K562 (cell line): Measurements from ENCODE around the gene MRPL10. TPM values are rescaled to one million over a fixed set of nuclear protein-coding genes. Genes with fewer than 3 reads are reported as not detected.

ENCODE experiments used
- EWSR1 ChIP-seq: fragments of 450-650 bp; IDR thresholded peaks from 2 replicates; pipeline ENCODE4 v1.6.1; 2018; ENCODE audit warnings: borderline replicate concordance, mild to moderate bottlenecking, low read depth, moderate library complexity; ENCODE audit not compliant: partially characterized antibody
- FOXA1 ChIP-seq: fragments of 450-650 bp; IDR thresholded peaks from 2 replicates; pipeline ENCODE4 v1.6.1; 2016; ENCODE audit warnings: mild to moderate bottlenecking, borderline replicate concordance
- MEF2D ChIP-seq: conservative IDR thresholded peaks from 2 replicates; pipeline ENCODE4 v1.6.1; 2016; ENCODE audit warnings: low read depth, missing genetic modification characterization, missing compliant biosample characterization
- MLLT1 ChIP-seq, 2 experiments: fragments of 450-650 bp; IDR thresholded peaks; 2 replicates each; pipeline ENCODE4 v1.6.1; 2016
- NR1H2 ChIP-seq: sonication (generic); formaldehyde crosslinking; IDR thresholded peaks from 2 replicates; pipeline ENCODE4 v1.4.0; 2020; ENCODE audit warnings: mild to moderate bottlenecking, missing genetic modification reagents
- TGIF2 ChIP-seq: sonication (generic); formaldehyde crosslinking; IDR thresholded peaks from 2 replicates; pipeline ENCODE4 v1.8.1; 2022; ENCODE audit warnings: mild to moderate bottlenecking, missing genetic modification reagents, moderate library complexity
- TRIM24 ChIP-seq, 2 experiments: fragments of 450-650 bp; IDR thresholded peaks; 2 replicates each; pipeline ENCODE4 v1.6.1; 2016
- ZFX ChIP-seq: sonication (generic); formaldehyde crosslinking; IDR thresholded peaks from 2 replicates; pipeline ENCODE4 v1.8.0; 2022; ENCODE audit warnings: mild to moderate bottlenecking, missing genetic modification reagents, moderate library complexity
- ZNF311 ChIP-seq: fragments of 250-450 bp; sonication (Bioruptor Pico); IDR thresholded peaks from 2 replicates; pipeline ENCODE4 v1.4.0; 2020; ENCODE audit warnings: mild to moderate bottlenecking, moderate library complexity
- ZNF518B ChIP-seq: fragments of 250-450 bp; sonication (Bioruptor Pico); IDR thresholded peaks from 2 replicates; pipeline ENCODE4 v1.5.0; 2021; ENCODE audit warnings: mild to moderate bottlenecking, moderate library complexity
- ZNF561 ChIP-seq: fragments of 450-650 bp; formaldehyde crosslinking; conservative IDR thresholded peaks from 2 replicates; pipeline ENCODE4 v1.4.0; 2020; ENCODE audit warnings: mild to moderate bottlenecking, moderate library complexity
- ZNF77 ChIP-seq: fragments of 250-450 bp; sonication (Bioruptor Pico); IDR thresholded peaks from 2 replicates; pipeline ENCODE4 v1.5.0; 2020
- polyA plus RNA-seq, 8 experiments: library from polyadenylated mRNA; depleted of rRNA in 4 of 8; stranded (reverse) in 5 of 8; unstranded in 3 of 8; fragments of >200 nt; fragmentation: Nextera tagmentation in 2 of 8; fragmentation: Illumina TruSeq in 1 of 8; extraction: Ambion mirVana in 2 of 8; extraction: Trizol in 1 of 8; gene quantifications; 2 replicates each; pipeline versions ENCODE4 v1.2.1 to v1.2.3, GENCODE V29; 2011 to 2014; ENCODE audit warnings: inconsistent platforms in 1 of 8, missing spikeins in 1 of 8
- total RNA-seq, 7 experiments: library from RNA; depleted of rRNA in 6 of 7; stranded (reverse); fragments of >200 nt in 6 of 7; fragmentation: Illumina TruSeq in 2 of 7; extraction: Trizol in 2 of 7; gene quantifications; 2 replicates each; pipeline versions ENCODE4 v1.2.1 to v1.2.3, GENCODE V29; 2011 to 2021; ENCODE audit warnings: low replicate concordance in 1 of 7
- TF ChIP-seq, protein P1 (sequence below): fragments of 450-650 bp; IDR thresholded peaks from 2 replicates; pipeline ENCODE4 v1.6.1; 2017; ENCODE audit warnings: antibody characterized with exemption
- TF ChIP-seq, protein P2 (sequence below): fragments of 450-650 bp; IDR thresholded peaks from 2 replicates; pipeline ENCODE4 v1.6.1; 2016; ENCODE audit warnings: missing biosample characterization, missing genetic modification characterization
- TF ChIP-seq, protein P3 (sequence below), 2 experiments: IDR thresholded peaks in 1 of 2; conservative IDR thresholded peaks in 1 of 2; 2 replicates each; pipeline ENCODE4 v1.6.1; 2016; ENCODE audit warnings: low read depth in 2 of 2, mild to moderate bottlenecking in 1 of 2, missing compliant biosample characterization in 1 of 2, missing genetic modification characterization in 1 of 2, moderate library complexity in 1 of 2

MRPL10 gene
- total and polyA plus RNA-seq, 9 of the 15 experiments (the other 6 are each of a cell fraction or from before 2014, with no cell fraction given), result 27.8 to 105 (median 67.3) TPM

- TF ChIP-seq ZNF518B (CRISPR knock-in tag), result no peak
- TF ChIP-seq NR1H2 (CRISPR knock-in tag), result no peak
- TF ChIP-seq MLLT1 (IDR thresholded peaks at IDR 0.05), result no peak
- TF ChIP-seq ZNF77 (CRISPR knock-in tag), result no peak
- TF ChIP-seq ZNF561 (CRISPR knock-in tag), result no peak
- no peak for TF ChIP-seq TGIF2
- TF ChIP-seq, protein P1, sequence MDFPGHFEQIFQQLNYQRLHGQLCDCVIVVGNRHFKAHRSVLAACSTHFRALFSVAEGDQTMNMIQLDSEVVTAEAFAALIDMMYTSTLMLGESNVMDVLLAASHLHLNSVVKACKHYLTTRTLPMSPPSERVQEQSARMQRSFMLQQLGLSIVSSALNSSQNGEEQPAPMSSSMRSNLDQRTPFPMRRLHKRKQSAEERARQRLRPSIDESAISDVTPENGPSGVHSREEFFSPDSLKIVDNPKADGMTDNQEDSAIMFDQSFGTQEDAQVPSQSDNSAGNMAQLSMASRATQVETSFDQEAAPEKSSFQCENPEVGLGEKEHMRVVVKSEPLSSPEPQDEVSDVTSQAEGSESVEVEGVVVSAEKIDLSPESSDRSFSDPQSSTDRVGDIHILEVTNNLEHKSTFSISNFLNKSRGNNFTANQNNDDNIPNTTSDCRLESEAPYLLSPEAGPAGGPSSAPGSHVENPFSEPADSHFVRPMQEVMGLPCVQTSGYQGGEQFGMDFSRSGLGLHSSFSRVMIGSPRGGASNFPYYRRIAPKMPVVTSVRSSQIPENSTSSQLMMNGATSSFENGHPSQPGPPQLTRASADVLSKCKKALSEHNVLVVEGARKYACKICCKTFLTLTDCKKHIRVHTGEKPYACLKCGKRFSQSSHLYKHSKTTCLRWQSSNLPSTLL, result no peak
- peak; percentile 49 for TF ChIP-seq ZFX
- 0 out of 4 replicates have a peak, but pooled peaks of 1 of the 2 experiments have one; percentile 43 for TF ChIP-seq TRIM24 (IDR thresholded peaks at IDR 0.05)
- TF ChIP-seq, protein P2, sequence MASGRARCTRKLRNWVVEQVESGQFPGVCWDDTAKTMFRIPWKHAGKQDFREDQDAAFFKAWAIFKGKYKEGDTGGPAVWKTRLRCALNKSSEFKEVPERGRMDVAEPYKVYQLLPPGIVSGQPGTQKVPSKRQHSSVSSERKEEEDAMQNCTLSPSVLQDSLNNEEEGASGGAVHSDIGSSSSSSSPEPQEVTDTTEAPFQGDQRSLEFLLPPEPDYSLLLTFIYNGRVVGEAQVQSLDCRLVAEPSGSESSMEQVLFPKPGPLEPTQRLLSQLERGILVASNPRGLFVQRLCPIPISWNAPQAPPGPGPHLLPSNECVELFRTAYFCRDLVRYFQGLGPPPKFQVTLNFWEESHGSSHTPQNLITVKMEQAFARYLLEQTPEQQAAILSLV (tag), result no peak
- no peak for TF ChIP-seq ZNF311 (CRISPR knock-in tag)
- TF ChIP-seq, protein P3, sequence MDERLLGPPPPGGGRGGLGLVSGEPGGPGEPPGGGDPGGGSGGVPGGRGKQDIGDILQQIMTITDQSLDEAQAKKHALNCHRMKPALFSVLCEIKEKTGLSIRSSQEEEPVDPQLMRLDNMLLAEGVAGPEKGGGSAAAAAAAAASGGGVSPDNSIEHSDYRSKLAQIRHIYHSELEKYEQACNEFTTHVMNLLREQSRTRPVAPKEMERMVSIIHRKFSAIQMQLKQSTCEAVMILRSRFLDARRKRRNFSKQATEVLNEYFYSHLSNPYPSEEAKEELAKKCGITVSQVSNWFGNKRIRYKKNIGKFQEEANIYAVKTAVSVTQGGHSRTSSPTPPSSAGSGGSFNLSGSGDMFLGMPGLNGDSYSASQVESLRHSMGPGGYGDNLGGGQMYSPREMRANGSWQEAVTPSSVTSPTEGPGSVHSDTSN (CRISPR knock-in tag; IDR thresholded peaks at IDR 0.05; ENCODE audit: low read depth), result no peak
- TF ChIP-seq, protein P3 (tag; conservative IDR thresholded peaks at IDR 0.05; ENCODE audit: low read depth), result no peak
- TF ChIP-seq MEF2D (tag), result 0 out of 2 replicates have a peak, but pooled peaks have one; percentile 19
- TF ChIP-seq EWSR1, result no peak
- no peak for TF ChIP-seq FOXA1
These were observed 9.6 kb downstream of the MRPL10 start, which contains the start of gene OSBPL7 (continued) for GRCh38 chr17:47821424-47822391.
